NCI-H146 treated with DMSO at 0.1 percent for 48 hours (cell line): Measurements from ENCODE around the gene PTPRQ.

Experiments
- DNase-seq: peaks from one replicate; lab custom pipeline; 2025; ENCODE audit not compliant: unreplicated experiment; lab: John Stamatoyannopoulos, UW

The PTPRQ gene

GRCh38 chr12:80721326-80721725 is 277.3 kb downstream of the PTPRQ start:
- no peak for DNase-seq
